ENCODE results near the gene GATA2.

GATA2 gene

DNA sequence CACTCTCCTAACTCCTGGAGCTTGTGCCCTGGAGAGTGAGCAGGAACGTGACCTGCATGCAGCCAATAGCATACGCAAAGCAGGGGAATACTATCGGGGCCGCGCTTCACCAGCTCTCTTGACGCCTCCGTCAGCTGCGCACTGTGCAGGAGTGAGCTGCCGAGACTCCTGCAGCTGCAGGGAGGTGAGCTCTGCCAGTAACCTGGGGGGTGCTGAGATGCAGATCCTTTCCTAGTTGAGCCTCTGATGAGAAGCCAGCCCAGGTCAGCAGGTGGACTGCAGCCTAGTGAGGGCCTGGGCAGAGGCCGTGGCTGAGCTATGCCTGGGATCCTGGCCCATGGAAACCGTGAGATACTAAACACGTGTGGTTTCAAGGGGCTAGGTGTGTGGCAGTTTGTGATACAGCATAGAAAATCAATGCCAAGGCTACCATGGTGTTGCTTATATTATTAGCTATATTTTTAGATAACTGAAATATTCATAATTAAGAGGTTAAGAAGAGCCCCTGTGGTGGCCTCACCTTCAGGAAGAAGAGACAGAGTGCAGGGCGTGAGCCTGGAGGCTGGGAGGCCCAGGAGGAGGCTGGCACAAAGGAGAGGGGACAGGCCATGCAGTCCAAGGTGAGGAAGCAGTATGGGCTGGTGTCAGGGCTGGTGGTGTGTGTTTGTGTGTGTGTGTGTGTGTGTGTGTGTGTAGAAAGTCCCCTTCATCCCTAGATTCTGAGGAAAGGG lies 20.4 kb downstream of the GATA2 start:
- no peak for DNase-seq

GRCh38 chr3:128471720-128472119 lies 21.3 kb downstream of the GATA2 start:
- DNase-seq, result no peak

DNA sequence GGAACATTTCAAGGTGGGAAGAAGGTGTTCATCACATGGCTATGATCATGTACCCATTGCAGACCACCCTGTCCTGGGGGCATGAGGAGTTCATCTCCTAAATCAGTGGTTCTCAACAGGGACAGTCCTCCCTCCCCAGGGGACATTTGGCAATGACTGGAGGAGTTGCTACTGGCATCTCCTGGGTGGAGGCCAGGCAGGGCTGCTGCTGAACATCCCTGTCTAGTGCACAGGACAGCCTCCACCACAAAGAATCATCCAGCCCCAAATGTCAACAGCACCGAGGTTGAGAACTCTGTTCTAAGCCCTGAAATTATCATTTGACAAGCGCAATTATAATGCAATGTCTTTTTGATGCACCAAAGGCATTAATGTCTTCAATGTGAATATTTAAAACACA lies 21.9 kb downstream of the GATA2 start:
- DNase-seq, result no peak

DNA sequence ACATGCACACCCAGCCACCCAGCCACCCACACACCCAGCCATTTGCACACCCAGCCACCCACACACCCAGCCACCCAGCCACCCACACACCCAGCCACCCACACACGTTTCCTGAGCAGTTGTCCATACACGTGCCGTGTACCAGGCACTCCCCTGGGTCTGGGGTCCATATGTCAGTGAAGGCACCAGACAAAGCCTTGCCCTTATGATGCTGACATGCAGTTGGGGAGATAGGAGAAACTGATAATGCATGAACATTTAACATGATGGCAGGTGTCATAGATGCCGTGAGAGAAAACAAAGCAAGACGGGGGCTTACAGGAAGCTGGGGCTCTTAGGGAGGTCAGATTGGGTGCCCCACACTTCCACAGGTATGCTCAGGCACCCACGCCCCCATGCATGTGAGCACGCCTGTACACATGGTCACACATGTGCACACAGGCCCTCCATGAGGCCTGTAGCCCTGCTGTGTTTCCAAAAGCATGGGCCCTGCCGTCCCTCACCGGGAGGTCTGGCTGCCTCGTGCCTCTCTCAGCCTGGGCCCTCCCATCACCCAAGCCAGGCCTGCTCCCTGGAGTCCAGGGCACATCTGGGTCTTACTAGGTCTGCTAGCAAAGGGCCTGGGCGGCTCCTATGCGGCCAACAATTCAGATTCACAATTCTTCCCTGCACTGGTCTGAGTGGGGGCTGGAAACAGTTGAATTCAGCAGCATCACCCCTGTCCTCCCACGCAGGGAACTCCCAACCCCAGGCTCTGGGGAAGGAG lies 22.7 kb downstream of the GATA2 start:
- DNase-seq, result no peak

DNA sequence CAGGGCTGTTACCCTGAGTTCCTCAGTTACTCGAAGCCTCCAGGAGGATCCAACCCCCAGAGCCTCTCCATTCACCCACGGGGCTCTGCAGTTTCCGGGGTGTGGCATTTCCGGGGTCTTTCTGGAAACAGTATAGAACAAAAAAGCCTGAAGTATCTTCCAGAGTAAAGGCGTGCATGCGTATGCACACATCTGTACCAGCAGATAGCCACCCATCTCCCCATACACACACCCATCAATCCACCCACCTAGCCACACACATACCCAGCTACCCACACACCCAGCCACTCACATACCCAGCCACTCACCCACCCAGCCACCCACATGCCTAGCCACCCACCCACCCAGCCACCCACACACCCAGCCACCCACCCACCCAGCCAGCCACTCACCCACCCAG lies 23.4 kb downstream of the GATA2 start:
- DNase-seq, result no peak

GRCh38 chr3:128468791-128469527 lies 24.0 kb downstream of the GATA2 start:
- no peak for DNase-seq

- DNase-seq, result no peak
Measured at GRCh38 chr3:128468285-128468790, 24.7 kb downstream of the GATA2 start.

GRCh38 chr3:128466840-128467541 lies 26.0 kb downstream of the GATA2 start, which contains the start of gene DNAJB8:
Gene DNAJB8 (minus strand): TSS chr3:128466890. CDS start chr3:128463245, 3,645 bp downstream.
- no peak for DNase-seq

GRCh38 chr3:128464702-128465101 lies 28.3 kb downstream of the GATA2 start:
- DNase-seq, result no peak

DNA sequence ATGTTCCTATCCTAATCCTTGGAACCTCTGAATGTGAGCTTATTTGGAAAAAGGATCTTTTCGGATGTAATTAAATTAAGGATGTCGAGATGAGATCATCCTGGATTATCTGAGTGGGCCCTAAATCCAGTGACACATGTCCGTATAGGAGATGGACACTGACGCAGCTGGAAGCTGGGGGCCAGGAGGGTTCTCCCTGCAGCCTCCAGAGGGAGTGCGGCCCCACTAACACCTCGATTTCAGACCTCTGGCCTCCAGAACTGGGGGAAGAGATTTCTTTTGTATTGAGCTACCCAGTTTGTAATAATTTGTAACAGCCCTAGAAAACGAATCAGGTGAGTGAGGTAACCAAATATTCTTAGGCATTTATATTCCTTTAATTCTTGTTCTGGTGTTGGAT lies 28.8 kb downstream of the GATA2 start:
- no peak for DNase-seq

DNA sequence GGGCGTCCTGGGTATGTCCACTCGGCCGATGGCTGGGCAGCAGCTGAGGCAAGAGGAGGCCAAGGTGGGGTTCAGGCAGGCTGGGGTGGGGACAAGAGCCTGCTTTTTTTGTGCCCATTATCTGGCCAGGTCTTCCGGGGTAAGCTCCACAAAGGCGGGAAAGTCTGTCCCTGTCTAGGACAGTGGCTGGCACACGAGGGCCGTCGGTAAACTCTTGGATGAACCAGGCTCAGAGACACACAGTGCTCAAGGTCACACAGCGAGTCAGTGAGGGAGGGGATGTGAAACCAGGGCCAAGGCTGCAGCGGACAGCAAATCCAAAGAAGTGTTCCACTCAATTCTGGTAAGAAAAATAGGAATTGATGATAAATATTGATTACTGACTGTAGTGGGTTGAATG lies 29.2 kb downstream of the GATA2 start:
- DNase-seq, result no peak

DNA sequence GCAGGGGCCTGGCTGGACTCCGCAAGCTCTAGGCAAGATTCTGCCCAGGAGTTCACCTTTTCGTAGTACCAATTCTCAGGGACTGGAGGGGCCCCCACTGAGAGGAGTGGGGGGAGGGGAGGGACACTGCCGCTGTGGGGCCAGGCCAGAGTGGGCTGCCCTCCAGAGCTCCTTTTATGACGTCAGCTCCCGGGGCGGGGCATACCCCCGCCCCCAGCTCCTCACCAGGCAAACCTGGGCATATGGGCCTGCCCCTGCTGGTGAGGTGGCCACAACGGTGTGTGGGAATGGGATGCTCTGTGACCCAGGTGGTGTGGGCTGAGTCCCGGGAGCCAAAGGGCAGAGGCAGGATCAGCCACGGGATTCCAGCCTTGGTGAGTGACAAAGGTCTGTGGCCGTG lies 29.6 kb downstream of the GATA2 start:
- DNase-seq, result no peak

GRCh38 chr3:128462931-128463330 lies 30.1 kb downstream of the GATA2 start:
- no peak for DNase-seq

- DNase-seq, result no peak
Measured at GRCh38 chr3:128462341-128462910, 30.6 kb downstream of the GATA2 start.

- DNase-seq, result no peak
Measured at GRCh38 chr3:128461731-128462130, 31.3 kb downstream of the GATA2 start.

DNA sequence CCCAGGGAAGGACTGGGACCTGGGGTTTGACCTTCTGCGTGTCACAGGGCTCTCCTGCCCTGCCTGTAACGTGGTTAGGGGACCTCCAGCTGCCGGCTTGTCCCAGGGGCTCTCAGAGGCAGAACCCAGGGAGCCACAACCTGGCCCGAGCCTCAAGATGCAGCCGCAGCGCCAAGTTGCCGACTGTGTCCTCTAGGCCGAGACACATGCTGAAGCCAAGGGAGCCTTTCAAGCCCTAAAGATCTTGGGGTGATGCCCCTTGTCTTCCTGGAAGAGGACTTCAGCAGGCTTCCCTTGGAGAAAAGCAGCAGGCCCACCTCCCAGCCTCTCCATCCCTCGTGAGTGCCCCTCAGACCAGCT lies 33.6 kb downstream of the GATA2 start:
- DNase-seq, result no peak

GRCh38 chr3:128458746-128459460 lies 34.1 kb downstream of the GATA2 start:
- no peak for DNase-seq

DNA sequence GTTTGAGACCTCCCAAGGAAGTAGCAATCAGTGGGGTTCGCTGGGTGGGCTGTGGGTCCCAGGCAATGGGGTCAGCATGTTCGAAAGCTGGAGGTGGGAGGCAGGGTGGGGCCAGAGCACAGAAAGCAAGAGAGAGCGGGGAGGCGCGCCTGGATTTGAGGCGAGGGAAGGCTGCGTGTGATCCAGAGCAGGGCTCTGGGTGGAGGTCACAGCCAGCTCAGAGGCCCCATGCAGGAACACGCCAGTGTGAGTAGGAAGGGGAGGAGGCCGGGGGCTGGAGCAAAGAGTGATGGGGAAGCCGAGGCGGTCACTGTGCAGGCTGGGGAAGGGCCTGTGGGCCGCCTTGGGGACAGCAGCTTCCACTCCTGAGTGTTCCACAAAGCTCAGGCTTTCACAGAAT lies 35.1 kb downstream of the GATA2 start:
- DNase-seq, result no peak

GRCh38 chr3:128456776-128457715 lies 36.0 kb downstream of the GATA2 start:
- DNase-seq, result no peak

All from activated CD4-positive, CD25-positive, alpha-beta regulatory T cell treated with anti-CD3 and anti-CD28 coated beads, Interleukin-2, amount 50 U/mL, for 72 hours (primary cell).